ENCODE data around the gene KRT33A.
A peak's percentile ranks its signal among the peaks of the same experiment; 100 is the strongest.
"Not testable (repeated sequence)": the region's sequence is repeated elsewhere in the genome, so short reads cannot be mapped to it uniquely, and the experiment has no call there.

The KRT33A gene

GRCh38 chr17:41363881-41364280 is 13.3 kb upstream of the KRT33A start:
- DNase-seq (ENCODE audit: low spot score): no peak

- DNase-seq (ENCODE audit: low spot score): no peak
Measured at GRCh38 chr17:41360296-41360995, 9.8 kb upstream of the KRT33A start.

GRCh38 chr17:41354536-41354935 is 3.9 kb upstream of the KRT33A start:
- no peak for DNase-seq (ENCODE audit: low spot score)

GRCh38 chr17:41352597-41353366 is 2.2 kb upstream of the KRT33A start:
- DNase-seq (ENCODE audit: low spot score): no peak

GRCh38 chr17:41351177-41351576 is 549 bp upstream of the KRT33A start:
- DNase-seq (ENCODE audit: low spot score): no peak

- DNase-seq (ENCODE audit: low spot score): peak; percentile 41
Measured at GRCh38 chr17:41347869-41348760, 2.5 kb downstream of the KRT33A start.

- not testable (repeated sequence) for DNase-seq (ENCODE audit: low spot score)
Measured at GRCh38 chr17:41346421-41346820, 4.2 kb downstream of the KRT33A start.

GRCh38 chr17:41345992-41346391 is 4.6 kb downstream of the KRT33A start:
- DNase-seq (ENCODE audit: low spot score): no peak

GRCh38 chr17:41343029-41343428 is 7.6 kb downstream of the KRT33A start:
- DNase-seq (ENCODE audit: low spot score): no peak

- no peak for DNase-seq (ENCODE audit: low spot score)
Measured at GRCh38 chr17:41340934-41341861, 9.4 kb downstream of the KRT33A start.

- no peak for DNase-seq (ENCODE audit: low spot score)
Measured at GRCh38 chr17:41340494-41340893, 10.1 kb downstream of the KRT33A start.

GRCh38 chr17:41339571-41340172 is 11.0 kb downstream of the KRT33A start:
- no peak for DNase-seq (ENCODE audit: low spot score)

GRCh38 chr17:41338961-41339485 is 11.6 kb downstream of the KRT33A start:
- no peak for DNase-seq (ENCODE audit: low spot score)

- DNase-seq (ENCODE audit: low spot score): no peak
Measured at GRCh38 chr17:41335747-41336146, 14.9 kb downstream of the KRT33A start.

- DNase-seq (ENCODE audit: low spot score): no peak
Measured at GRCh38 chr17:41334385-41335305, 16.0 kb downstream of the KRT33A start.

- DNase-seq (ENCODE audit: low spot score): no peak
Measured at GRCh38 chr17:41333836-41334235, 16.8 kb downstream of the KRT33A start.

GRCh38 chr17:41333098-41333497 is 17.5 kb downstream of the KRT33A start:
- no peak for DNase-seq (ENCODE audit: low spot score)

GRCh38 chr17:41332239-41332638 is 18.4 kb downstream of the KRT33A start:
- DNase-seq (ENCODE audit: low spot score): no peak

- no peak for DNase-seq (ENCODE audit: low spot score)
Measured at GRCh38 chr17:41331606-41332005, 19.0 kb downstream of the KRT33A start.
